Measurements from ENCODE around the gene RFPL4AL1. TPM values are rescaled to one million over a fixed set of nuclear protein-coding genes. Genes with fewer than 3 reads are reported as not detected.
A peak's percentile ranks its signal among the peaks of the same experiment; 100 is the strongest.

Gene RFPL4AL1
- total RNA-seq, 2 donors from 2014 or later, result 2.3 TPM; not detected in 1

- TF ChIP-seq POLR2A (IDR thresholded peaks at IDR 0.05) (no peak), CTCF (IDR thresholded peaks at IDR 0.05) (peak in 2 of 7 experiments; percentile 14 to 16)
- ATAC-seq (no peak), DNase-seq (peak in 1 of 4 donors; percentile 23)
- no peaks in the 10 kb centered on the region for H3K27me3 ChIP-seq
- H3K36me3 ChIP-seq (replicated peaks in 1 of 2; ENCODE audit: insufficient read depth in 1 of 2, low read depth in 2 of 2), result no peaks in the 10 kb centered on the region
- H3K27ac ChIP-seq, result no peak overlapping the region
- H3K4me3 ChIP-seq, result no peak overlapping the region
- WGBS, 2 donors, result 26 to 37% methylated on average over 7 of the region's 7 CpGs
- H3K4me1 ChIP-seq, result no peaks in the 10 kb centered on the region
- no peaks in the 10 kb centered on the region for H3K9me3 ChIP-seq
- intact Hi-C loops (cut with DNase I), result no loop called here
Observed at GRCh38 chr19:55777528-55777927, 8.6 kb downstream of the RFPL4AL1 start.

GRCh38 chr19:55778331-55778730 lies 9.4 kb downstream of the RFPL4AL1 start:
- ATAC-seq, result no peak
- no peak overlapping the region for H3K27ac ChIP-seq
- 60 to 64% methylated on average over 12 to 16 of the region's 16 CpGs for WGBS, 2 donors
- H3K4me1 ChIP-seq, result no peaks in the 10 kb centered on the region
- H3K27me3 ChIP-seq, result no peaks in the 10 kb centered on the region
- H3K9me3 ChIP-seq, result no peaks in the 10 kb centered on the region
- TF ChIP-seq POLR2A (IDR thresholded peaks at IDR 0.05), result no peak
- no peak for TF ChIP-seq CTCF (IDR thresholded peaks at IDR 0.05)
- intact Hi-C loops (cut with DNase I), result no loop called here
- no peaks in the 10 kb centered on the region for H3K36me3 ChIP-seq (replicated peaks in 1 of 2; ENCODE audit: insufficient read depth in 1 of 2, low read depth in 2 of 2)
- DNase-seq, result no peak
- no peak overlapping the region for H3K4me3 ChIP-seq

GRCh38 chr19:55781112-55781511 lies 12.2 kb downstream of the RFPL4AL1 start:
- H3K4me3 ChIP-seq, result no peak overlapping the region
- no peak overlapping the region for H3K27ac ChIP-seq
- no peaks in the 10 kb centered on the region for H3K27me3 ChIP-seq
- no peaks in the 10 kb centered on the region for H3K9me3 ChIP-seq
- no peaks in the 10 kb centered on the region for H3K36me3 ChIP-seq (replicated peaks in 1 of 2; ENCODE audit: insufficient read depth in 1 of 2, low read depth in 2 of 2)
- WGBS, 2 donors, result 66 to 68% methylated on average over 5 of the region's 5 CpGs
- ATAC-seq (no peak), DNase-seq (no peak)
- TF ChIP-seq POLR2A (IDR thresholded peaks at IDR 0.05), result no peak
- no peak for TF ChIP-seq CTCF (IDR thresholded peaks at IDR 0.05)
- no peaks in the 10 kb centered on the region for H3K4me1 ChIP-seq
- intact Hi-C loops (cut with DNase I), result no loop called here

GRCh38 chr19:55795021-55795420 lies 26.1 kb downstream of the RFPL4AL1 start:
- DNase-seq, result no peak
- no peak overlapping the region for H3K4me3 ChIP-seq
- WGBS, 2 donors, result 85 to 88% methylated on average over 11 of the region's 11 CpGs
- H3K36me3 ChIP-seq (replicated peaks in 1 of 2; ENCODE audit: insufficient read depth in 1 of 2, low read depth in 2 of 2), result no peaks in the 10 kb centered on the region
- intact Hi-C loops (cut with DNase I), result no loop called here
- no peaks in the 10 kb centered on the region for H3K27me3 ChIP-seq
- no peak overlapping the region for H3K27ac ChIP-seq
- no peaks in the 10 kb centered on the region for H3K9me3 ChIP-seq
- H3K4me1 ChIP-seq, result no peaks in the 10 kb centered on the region
- no peak for ATAC-seq
- TF ChIP-seq POLR2A (IDR thresholded peaks at IDR 0.05) (no peak), CTCF (IDR thresholded peaks at IDR 0.05) (no peak)

- H3K27ac ChIP-seq, result no peak overlapping the region
- intact Hi-C loops (cut with DNase I), result no loop called here
- TF ChIP-seq POLR2A (IDR thresholded peaks at IDR 0.05) (no peak), CTCF (IDR thresholded peaks at IDR 0.05) (no peak)
- H3K4me3 ChIP-seq, result no peak overlapping the region
- ATAC-seq, result no peak
- no peaks in the 10 kb centered on the region for H3K9me3 ChIP-seq
- 53 to 60% methylated on average over 7 of the region's 7 CpGs for WGBS, 2 donors
- no peaks in the 10 kb centered on the region for H3K27me3 ChIP-seq
- no peak for DNase-seq
- no peaks in the 10 kb centered on the region for H3K4me1 ChIP-seq
- H3K36me3 ChIP-seq (replicated peaks in 1 of 2; ENCODE audit: insufficient read depth in 1 of 2, low read depth in 2 of 2), result no peaks in the 10 kb centered on the region
Observed at GRCh38 chr19:55801416-55801815, 32.5 kb downstream of the RFPL4AL1 start.
